ENCODE data around the gene RASAL3. TPM values are rescaled to one million over a fixed set of nuclear protein-coding genes. Genes with fewer than 3 reads are reported as not detected.

Gene RASAL3
- total RNA-seq, 1 experiment from 2014 or later: 1.9 TPM

GRCh38 chr19:15430526-15431120 lies 33.7 kb downstream of the RASAL3 start:
- Histone ChIP-seq H3K79me2 (ENCODE audit: insufficient read depth, low read length) (peaks cover 4% of the 10 kb centered on the region; the same call in 1 of the 2 replicates), H3K27me3 (ENCODE audit: insufficient read depth, low read length) (no peaks in the 10 kb centered on the region), H3K9me3 (ENCODE audit: control insufficient read depth, low read depth, low read length) (no peaks in the 10 kb centered on the region), H3K56ac (ENCODE audit: insufficient read length, low read depth, low read length) (no peak overlapping the region), H2BK5ac (ENCODE audit: insufficient read length, low read length) (no peak overlapping the region), H3K23ac (ENCODE audit: insufficient read length, low read depth, low read length) (no peak overlapping the region), H2BK15ac (ENCODE audit: low read depth, low read length) (no peak overlapping the region), H2AK5ac (ENCODE audit: insufficient read length, low read length) (no peak overlapping the region), H3K23me2 (ENCODE audit: insufficient read length, low read depth, low read length, poor library complexity, severe bottlenecking) (peaks cover 15% of the 10 kb centered on the region), H3K18ac (ENCODE audit: insufficient read length, low read depth, low read length) (no peak overlapping the region), H4K5ac (ENCODE audit: insufficient read length, low read depth, low read length) (no peak overlapping the region), H3K79me1 (ENCODE audit: insufficient read depth, low read depth, low read length, poor library complexity, severe bottlenecking) (peaks cover 6% of the 10 kb centered on the region), H2BK12ac (ENCODE audit: insufficient read length, low read depth, low read length) (no peak overlapping the region), H3K4me1 (ENCODE audit: insufficient read depth, low read length) (no peaks in the 10 kb centered on the region; the same call in 1 of the 2 replicates), H3K4me2 (ENCODE audit: insufficient read depth, insufficient read length, low read length) (no peak overlapping the region), H3K9ac (ENCODE audit: extremely low read depth, insufficient read length, low read length) (no peak overlapping the region), H4K91ac (ENCODE audit: insufficient read length, low read depth, low read length) (no peak overlapping the region), H4K20me1 (ENCODE audit: control insufficient read depth, insufficient read depth, insufficient read length) (no peaks in the 10 kb centered on the region), H3K14ac (ENCODE audit: insufficient read depth, low read length) (no peak overlapping the region), H3T11ph (ENCODE audit: low read length) (no peak overlapping the region), H2BK20ac (ENCODE audit: low read depth, low read length, poor library complexity, severe bottlenecking) (no peak overlapping the region), H2BK120ac (ENCODE audit: low read depth, low read length, poor library complexity, severe bottlenecking) (no peak overlapping the region), H3K27ac (ENCODE audit: insufficient read length, low read depth, low read length) (no peak overlapping the region), H3K4ac (ENCODE audit: low read depth, low read length) (no peak overlapping the region), H2AFZ (ENCODE audit: low read length) (no peak overlapping the region), H4K8ac (replicated peaks; ENCODE audit: insufficient read length, low read depth, low read length) (no peak overlapping the region)
- Mint-ChIP-seq H3K36me3 (ENCODE audit: insufficient read depth in 1 of 3, low read depth in 3 of 3) (peaks cover 20 to 26% (median 21%) of the 10 kb centered on the region in 3 experiments), H3K4me1 (peaks cover 20 to 22% of the 10 kb centered on the region in 2 experiments), H3K27me3 (ENCODE audit: low read depth) (no peaks in the 10 kb centered on the region), H3K4me3 (peak overlapping the region; percentile 98 to 99; a peak in 4 of 5 replicates), H3K27ac (peak overlapping the region in 1 of 3 experiments; percentile 42; a peak in 1 of 7 replicates), H3K9me3 (no peaks in the 10 kb centered on the region; a peak in 1 of 5 replicates)
- WGBS (ENCODE audit: extremely low coverage, insufficient read length, low lambda C conversion rate): no CpG with 5 or more reads among the region's 10 CpGs
- DNase-seq: no peak
- TF ChIP-seq, protein P1, sequence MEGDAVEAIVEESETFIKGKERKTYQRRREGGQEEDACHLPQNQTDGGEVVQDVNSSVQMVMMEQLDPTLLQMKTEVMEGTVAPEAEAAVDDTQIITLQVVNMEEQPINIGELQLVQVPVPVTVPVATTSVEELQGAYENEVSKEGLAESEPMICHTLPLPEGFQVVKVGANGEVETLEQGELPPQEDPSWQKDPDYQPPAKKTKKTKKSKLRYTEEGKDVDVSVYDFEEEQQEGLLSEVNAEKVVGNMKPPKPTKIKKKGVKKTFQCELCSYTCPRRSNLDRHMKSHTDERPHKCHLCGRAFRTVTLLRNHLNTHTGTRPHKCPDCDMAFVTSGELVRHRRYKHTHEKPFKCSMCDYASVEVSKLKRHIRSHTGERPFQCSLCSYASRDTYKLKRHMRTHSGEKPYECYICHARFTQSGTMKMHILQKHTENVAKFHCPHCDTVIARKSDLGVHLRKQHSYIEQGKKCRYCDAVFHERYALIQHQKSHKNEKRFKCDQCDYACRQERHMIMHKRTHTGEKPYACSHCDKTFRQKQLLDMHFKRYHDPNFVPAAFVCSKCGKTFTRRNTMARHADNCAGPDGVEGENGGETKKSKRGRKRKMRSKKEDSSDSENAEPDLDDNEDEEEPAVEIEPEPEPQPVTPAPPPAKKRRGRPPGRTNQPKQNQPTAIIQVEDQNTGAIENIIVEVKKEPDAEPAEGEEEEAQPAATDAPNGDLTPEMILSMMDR (conservative IDR thresholded peaks at IDR 0.05): no peak
